ENCODE results near the gene SPO11. TPM values are rescaled to one million over a fixed set of nuclear protein-coding genes. Genes with fewer than 3 reads are reported as not detected.

Gene SPO11
- total and polyA plus RNA-seq, 10 of the 15 experiments (the other 5 are each of a cell fraction or from before 2014, with no cell fraction given): not detected

- Histone ChIP-seq H3K4me3 (no peak overlapping the region), H3K27me3 (replicated peaks in 1 of 2; ENCODE audit: control insufficient read depth in 2 of 2, insufficient read depth in 2 of 2, low read length in 1 of 2) (no peaks in the 10 kb centered on the region), H4K20me1 (ENCODE audit: control insufficient read depth, insufficient read depth) (no peaks in the 10 kb centered on the region), H3K36me3 (ENCODE audit: control insufficient read depth in 2 of 2, insufficient read depth in 2 of 2, low read length in 1 of 2) (peaks cover 44 to 51% of the 10 kb centered on the region in 2 experiments), H3K9me3 (replicated peaks; ENCODE audit: control insufficient read depth, insufficient read depth, low read length) (no peaks in the 10 kb centered on the region), H3K27ac (ENCODE audit: control insufficient read depth, insufficient read depth) (no peak overlapping the region), H3K4me2 (ENCODE audit: control insufficient read depth, insufficient read depth) (no peak overlapping the region), H3K9ac (ENCODE audit: control insufficient read depth, insufficient read depth, low read length) (no peak overlapping the region), H3K4me1 (ENCODE audit: control insufficient read depth, insufficient read depth, low read length) (0 out of 2 replicates have a peak, but pooled peaks cover 5% of the 10 kb centered on the region), H2AFZ (ENCODE audit: control insufficient read depth, low read depth, low read length) (no peak overlapping the region), H3K79me2 (ENCODE audit: control insufficient read depth, insufficient read depth, low read length) (no peaks in the 10 kb centered on the region)
- WGBS (ENCODE audit: insufficient coverage, insufficient replicate concordance, low lambda C conversion rate, missing lambda C conversion rate): 89% methylated on average over 10 of the region's 10 CpGs
- in situ Hi-C loops (cut with MboI): loop anchor here (25.0 kb wide), 1 partner anchor 1287 kb away; the partner anchor contains the start of gene STX16
- ChIA-PET RAD21 (ENCODE audit: unreplicated experiment) (no interaction called here), CTCF (interaction anchor here (2.5 kb wide), 1 partner anchor 123 kb away, joined by 11 read pairs; no protein-coding TSS in a partner anchor), POLR2A (interaction anchor here (0.6 kb wide), 1 partner anchor 8 kb away, joined by 3 read pairs; no protein-coding TSS in a partner anchor), SMC1A (ENCODE audit: uncharacterized antibody, unreplicated experiment) (no interaction called here)
- TF ChIP-seq BRCA1 (IDR thresholded peaks at IDR 0.05; ENCODE audit: low read depth, low read length): no peak
- no peak for TF ChIP-seq E4F1 (IDR thresholded peaks at IDR 0.05; ENCODE audit: borderline replicate concordance, partially characterized antibody)
- TF ChIP-seq ZBTB11 (CRISPR knock-in tag; IDR thresholded peaks at IDR 0.05): no peak
- no peak for TF ChIP-seq EED (IDR thresholded peaks at IDR 0.05; ENCODE audit: low read depth)
- TF ChIP-seq MEF2B (IDR thresholded peaks at IDR 0.05; ENCODE audit: partially characterized antibody, poor library complexity, severe bottlenecking): no peak
- intact Hi-C loops (cut with micrococcal nuclease; ENCODE audit: unreplicated experiment): no loop called here
- BruUV-seq (replicated peaks): no TSS peak
- ATAC-seq: no peak
- no peak for FAIRE-seq
- DNase-seq (ENCODE audit: low read depth, low spot score): no peak
Observed at GRCh38 chr20:57375652-57376230, 46.1 kb downstream of the SPO11 start.

Data from GM12878 (cell line).